H1 (cell line): ENCODE results near the gene CTAG2. TPM values are rescaled to one million over a fixed set of nuclear protein-coding genes. Genes with fewer than 3 reads are reported as not detected.
"Not testable (repeated sequence)": the region's sequence is repeated elsewhere in the genome, so short reads cannot be mapped to it uniquely, and the experiment has no call there.

ENCODE experiments used
- CTCF ChIA-PET: fragments of 300-600 bp; sonication (Branson Sonifier 250); formaldehyde crosslinking; loops from one replicate; lab custom pipeline; 2021; ENCODE audit not compliant: partially characterized antibody; lab: Charles Lee
- POLR2A ChIA-PET: fragments of 300-600 bp; sonication (Branson Sonifier 250); formaldehyde crosslinking; loops from one replicate; lab custom pipeline; 2021; ENCODE audit warnings: inconsistent platforms; ENCODE audit not compliant: partially characterized antibody; lab: Charles Lee
- DNase-seq, 2 experiments: peaks; one replicate each; pipeline versions ENCODE4 v3.0.0 to v3.0.0-alpha.2; 2010 to 2022; ENCODE audit warnings: low spot score in 2 of 2, low read depth in 1 of 2, mixed read lengths in 1 of 2
- FAIRE-seq: peaks from 2 replicates; lab custom pipeline; 2011; peaks lifted over from hg19 to GRCh38; lab: Jason Lieb, UNC
- H2AFZ ChIP-seq: 2 replicates; pipeline ENCODE4 v1.8.1; 2012; ENCODE audit warnings: low read length, inconsistent platforms
- H2AK5ac ChIP-seq: 2 replicates; pipeline ENCODE4 v1.6.1; 2013; ENCODE audit warnings: low read depth, low read length
- H2BK120ac ChIP-seq: replicated peaks from 2 replicates; pipeline ENCODE3; 2013; ENCODE audit warnings: low read depth, low read length, inconsistent platforms
- H2BK12ac ChIP-seq: 2 replicates; pipeline ENCODE4 v1.6.1; 2013; ENCODE audit warnings: low read depth, low read length
- H2BK15ac ChIP-seq: 2 replicates; pipeline ENCODE4 v1.6.1; 2013; ENCODE audit warnings: low read length
- H2BK20ac ChIP-seq: 2 replicates; pipeline ENCODE4 v1.6.1; 2013; ENCODE audit warnings: low read length
- H2BK5ac ChIP-seq: 2 replicates; pipeline ENCODE4 v1.6.1; 2013; ENCODE audit warnings: low read depth, low read length
- H3K14ac ChIP-seq: 2 replicates; pipeline ENCODE4 v1.6.1; 2013; ENCODE audit warnings: inconsistent platforms; ENCODE audit not compliant: insufficient read length
- H3K18ac ChIP-seq: 2 replicates; pipeline ENCODE4 v1.6.1; 2013; ENCODE audit warnings: low read length; ENCODE audit errors: extremely low read depth
- H3K23ac ChIP-seq: 2 replicates; pipeline ENCODE4 v1.6.1; 2013; ENCODE audit warnings: inconsistent platforms; ENCODE audit not compliant: insufficient read length
- H3K23me2 ChIP-seq: 2 replicates; pipeline ENCODE4 v1.6.1; 2013; ENCODE audit warnings: low read depth, low read length
- H3K27ac ChIP-seq: 2 replicates; pipeline ENCODE4 v1.6.1; 2011; ENCODE audit warnings: low read depth, low read length, inconsistent platforms
- H3K27me3 ChIP-seq, 4 experiments: replicated peaks in 1 of 4; 1 replicate in 1 of 4; 2 replicates in 3 of 4; pipeline versions ENCODE4 v1.6.1 to v1.8.1; 2011 to 2013; ENCODE audit warnings: low read length in 3 of 4, mild to moderate bottlenecking in 3 of 4, inconsistent platforms in 2 of 4, mixed read lengths in 2 of 4, moderate library complexity in 1 of 4; ENCODE audit not compliant: control insufficient read depth in 3 of 4, insufficient read depth in 3 of 4; ENCODE audit errors: extremely low read depth in 1 of 4
- H3K36me3 ChIP-seq, 4 experiments: 2 replicates each; pipeline versions ENCODE4 v1.6.1 to v1.8.1; 2011 to 2013; ENCODE audit warnings: mild to moderate bottlenecking in 4 of 4, low read length in 3 of 4, moderate library complexity in 2 of 4, control low read depth in 1 of 4, inconsistent platforms in 1 of 4; ENCODE audit not compliant: insufficient read depth in 4 of 4, control insufficient read depth in 2 of 4
- H3K4ac ChIP-seq: replicated peaks from 2 replicates; pipeline ENCODE3; 2013; ENCODE audit warnings: low read length, low read depth, mixed read lengths, inconsistent platforms; ENCODE audit not compliant: insufficient read length
- H3K4me1 ChIP-seq, 4 experiments: replicated peaks in 1 of 4; 1 replicate in 1 of 4; 2 replicates in 3 of 4; pipeline versions ENCODE4 v1.6.1 to v1.8.1; 2011 to 2013; ENCODE audit warnings: low read length in 3 of 4, inconsistent platforms in 2 of 4, mixed read lengths in 1 of 4; ENCODE audit not compliant: insufficient read depth in 4 of 4, control insufficient read depth in 3 of 4
- H3K4me2 ChIP-seq, 2 experiments: 2 replicates each; pipeline versions ENCODE4 v1.6.1 to v1.8.1; 2011 to 2013; ENCODE audit warnings: low read depth in 2 of 2, low read length in 2 of 2, control low read depth in 1 of 2, inconsistent platforms in 1 of 2, mild to moderate bottlenecking in 1 of 2; ENCODE audit not compliant: insufficient read depth in 1 of 2
- H3K4me3 ChIP-seq, 4 experiments: fragments of 200-600, 300-600 bp in 1 of 4; sonication (generic), shearing (Covaris generic), sonication (Bioruptor Twin) in 1 of 4; 2 replicates each; pipeline versions ENCODE4 v1.5.1 to v1.8.1; 2011 to 2016; ENCODE audit warnings: low read length in 4 of 4, low read depth in 3 of 4, control low read depth in 2 of 4, inconsistent platforms in 2 of 4, mild to moderate bottlenecking in 2 of 4, mixed read lengths in 1 of 4, moderate library complexity in 1 of 4; ENCODE audit not compliant: insufficient read depth in 2 of 4; ENCODE audit errors: extremely low read depth in 1 of 4
- H3K56ac ChIP-seq: replicated peaks from 2 replicates; pipeline ENCODE3; 2013; ENCODE audit warnings: low read depth, mild to moderate bottlenecking, mixed read lengths, low read length, inconsistent platforms; ENCODE audit not compliant: insufficient read length
- H3K79me1 ChIP-seq: 2 replicates; pipeline ENCODE4 v1.6.1; 2013; ENCODE audit warnings: low read depth, low read length, control low read depth
- H3K79me2 ChIP-seq, 2 experiments: 2 replicates each; pipeline versions ENCODE4 v1.6.1 to v1.8.1; 2012 to 2013; ENCODE audit warnings: low read length in 2 of 2, mild to moderate bottlenecking in 2 of 2, inconsistent platforms in 1 of 2; ENCODE audit not compliant: insufficient read depth in 2 of 2, control insufficient read depth in 1 of 2
- H3K9ac ChIP-seq, 4 experiments: replicated peaks in 1 of 4; 1 replicate in 1 of 4; 2 replicates in 3 of 4; pipeline versions ENCODE4 v1.6.1 to v1.8.1; 2011 to 2013; ENCODE audit warnings: low read depth in 3 of 4, low read length in 3 of 4, control low read depth in 2 of 4, mild to moderate bottlenecking in 2 of 4, moderate library complexity in 2 of 4, inconsistent platforms in 1 of 4; ENCODE audit errors: extremely low read depth in 1 of 4
- H3K9me3 ChIP-seq, 2 experiments: 2 replicates each; pipeline versions ENCODE4 v1.6.1 to v1.8.1; 2012 to 2013; ENCODE audit warnings: mild to moderate bottlenecking in 2 of 2, moderate library complexity in 2 of 2, control low read depth in 1 of 2, inconsistent platforms in 1 of 2, low read depth in 1 of 2, low read length in 1 of 2, mixed read lengths in 1 of 2; ENCODE audit not compliant: insufficient read depth in 2 of 2
- H4K20me1 ChIP-seq, 2 experiments: replicated peaks in 1 of 2; 2 replicates each; pipeline versions ENCODE3 to v1.8.1; 2011 to 2013; ENCODE audit warnings: inconsistent platforms in 2 of 2, low read length in 2 of 2, mild to moderate bottlenecking in 1 of 2; ENCODE audit not compliant: insufficient read depth in 2 of 2, control insufficient read depth in 1 of 2
- H4K5ac ChIP-seq: 2 replicates; pipeline ENCODE4 v1.6.1; 2013; ENCODE audit warnings: low read length, low read depth, mixed read lengths, inconsistent platforms; ENCODE audit not compliant: insufficient read length
- H4K8ac ChIP-seq: 2 replicates; pipeline ENCODE4 v1.8.0; 2013; ENCODE audit warnings: mild to moderate bottlenecking, moderate library complexity, low read length, inconsistent platforms; ENCODE audit not compliant: insufficient read depth; ENCODE audit errors: extremely low read depth
- H4K91ac ChIP-seq: replicated peaks from 2 replicates; pipeline ENCODE3; 2013; ENCODE audit warnings: low read length, mixed read lengths, inconsistent platforms; ENCODE audit not compliant: insufficient read length
- WGBS, 2 experiments: shearing (Covaris generic) in 1 of 2; methylation state at CpG; one replicate each; pipeline versions ENCODE4 v1.1.6 to v1.1.7; 2013 to 2015; ENCODE audit warnings: low lambda C conversion rate in 2 of 2, mixed read lengths in 2 of 2, inconsistent platforms in 1 of 2, low coverage in 1 of 2, missing lambda C conversion rate in 1 of 2; ENCODE audit not compliant: insufficient replicate concordance in 2 of 2, insufficient coverage in 1 of 2, insufficient read length in 1 of 2; ENCODE audit errors: extremely low coverage in 1 of 2, missing lambda C conversion rate in 1 of 2; 5-methylcytosine and 5-hydroxymethylcytosine counted together
- polyA plus RNA-seq, 7 experiments: library from polyadenylated mRNA; depleted of rRNA in 3 of 7; stranded (reverse) in 5 of 7; unstranded in 2 of 7; fragments of >200 nt in 5 of 7; fragments of 200-250 nt in 2 of 7; gene quantifications; 1 replicate in 5 of 7; 2 replicates in 1 of 7; 4 replicates in 1 of 7; pipeline versions ENCODE4 v1.2.1 to v1.2.3, GENCODE V29; 2011 to 2013; ENCODE audit warnings: missing spikeins in 2 of 7, mixed read lengths in 2 of 7
- total RNA-seq: library from RNA; stranded (reverse); fragmentation: NEBNext Ultra II Directional; extraction: Animal tissue kit (Norgen Biotek cat#: 25700); gene quantifications from 2 replicates; pipeline ENCODE4 v1.2.1, GENCODE V29; 2021

The CTAG2 gene
- total and polyA plus RNA-seq, 2 of the 8 experiments (the other 6 are each of a cell fraction or from before 2014, with no cell fraction given) = not detected

DNA sequence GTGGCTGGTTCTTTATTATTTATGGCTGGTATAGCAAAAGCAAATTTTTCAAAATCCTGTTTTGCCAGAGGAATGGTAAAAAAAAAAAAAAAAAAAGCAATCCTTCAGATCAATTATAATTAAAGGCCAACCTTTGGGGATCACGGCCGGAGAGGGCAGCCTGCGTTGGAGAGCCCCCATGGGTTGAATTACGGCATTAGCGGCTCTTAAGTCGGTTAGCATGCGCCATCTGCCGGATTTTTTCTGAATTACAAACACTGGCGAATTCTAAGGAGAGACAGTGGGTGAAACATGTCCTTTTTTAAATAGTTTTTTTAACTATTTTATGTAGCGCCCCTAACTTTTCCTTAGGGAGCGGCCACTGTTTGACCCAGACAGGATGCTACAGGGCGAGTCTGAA lies 39.8 kb downstream of the CTAG2 start:
- H4K91ac ChIP-seq, H3K36me3 ChIP-seq, H3K27ac ChIP-seq, DNase-seq, H3K4ac ChIP-seq, H2AK5ac ChIP-seq, H3K79me2 ChIP-seq, H2BK120ac ChIP-seq, H4K8ac ChIP-seq, H3K23me2 ChIP-seq, H3K23ac ChIP-seq, H3K4me2 ChIP-seq, H3K9ac ChIP-seq, H3K79me1 ChIP-seq, H3K9me3 ChIP-seq, H3K14ac ChIP-seq, H2AFZ ChIP-seq, H4K5ac ChIP-seq, POLR2A ChIA-PET, H3K27me3 ChIP-seq, H4K20me1 ChIP-seq, CTCF ChIA-PET, H3K4me1 ChIP-seq, H2BK12ac ChIP-seq, H2BK20ac ChIP-seq, H2BK15ac ChIP-seq, H3K56ac ChIP-seq, H2BK5ac ChIP-seq, H3K4me3 ChIP-seq, H3K18ac ChIP-seq: not testable (repeated sequence)
- peak; percentile 69 for FAIRE-seq
- WGBS, 2 experiments = 61% methylated on average over 3 of the region's 12 CpGs; no CpG with 5 or more reads in 1 of the 2 experiments

DNA sequence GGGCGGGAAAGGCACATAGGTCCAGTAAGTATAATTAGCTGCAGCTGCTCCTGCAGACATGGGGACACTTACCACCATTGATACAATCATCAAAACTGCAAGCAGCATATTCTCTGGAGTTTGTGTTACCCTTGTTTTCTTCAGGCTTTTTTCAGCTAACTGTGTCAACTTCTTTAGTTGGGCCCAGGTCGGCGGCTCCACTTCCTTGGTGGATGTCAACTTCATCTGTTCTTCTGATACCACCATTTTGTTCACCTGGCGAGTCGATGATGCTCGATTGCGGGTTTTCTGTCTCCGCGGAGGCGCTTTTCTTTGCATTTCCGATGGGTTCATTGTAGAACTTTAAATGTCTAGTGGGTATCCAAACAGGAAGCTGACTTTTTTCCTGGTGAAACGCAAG lies 42.2 kb downstream of the CTAG2 start:
- H3K18ac ChIP-seq, H2BK12ac ChIP-seq, H4K8ac ChIP-seq, POLR2A ChIA-PET, H2AK5ac ChIP-seq, H3K56ac ChIP-seq, H3K27ac ChIP-seq, H3K36me3 ChIP-seq, H2AFZ ChIP-seq, FAIRE-seq, H3K23ac ChIP-seq, H4K5ac ChIP-seq, H4K20me1 ChIP-seq, H3K27me3 ChIP-seq, H3K14ac ChIP-seq, H3K23me2 ChIP-seq, H3K4me1 ChIP-seq, H3K79me1 ChIP-seq, H3K9ac ChIP-seq, H3K4me3 ChIP-seq, H3K79me2 ChIP-seq, H3K4me2 ChIP-seq, DNase-seq, H4K91ac ChIP-seq, H3K4ac ChIP-seq, H2BK20ac ChIP-seq, H2BK120ac ChIP-seq, H2BK5ac ChIP-seq, H3K9me3 ChIP-seq, H2BK15ac ChIP-seq: not testable (repeated sequence)
- CTCF ChIA-PET = interaction anchor here (0.9 to 1.6 kb wide), 2 partner anchors 9 to 12 kb away, joined by 3 to 5 read pairs; no protein-coding TSS in a partner anchor
- 93% methylated on average over 11 of the region's 12 CpGs; no CpG with 5 or more reads in 1 of the 2 experiments for WGBS, 2 experiments
